Stomach (tissue), 4 donors: ENCODE measurements around the gene NDUFA9.

Experiments used
- EP300 ChIP-seq: sonication (generic); formaldehyde crosslinking; IDR thresholded peaks from one replicate; pipeline ENCODE4 v1.6.1; 2017; ENCODE audit warnings: antibody characterized with exemption
- TF ChIP-seq, protein P1 (sequence below), 7 experiments: fragments of 450-650 bp in 4 of 7; fragments of 200-600 bp in 3 of 7; sonication (generic) in 3 of 7; IDR thresholded peaks; one replicate each; pipeline ENCODE4 v1.5.1; 2016 to 2019; ENCODE audit warnings: antibody characterized with exemption in 7 of 7, control low read depth in 2 of 7, mild to moderate bottlenecking in 1 of 7

DNA sequence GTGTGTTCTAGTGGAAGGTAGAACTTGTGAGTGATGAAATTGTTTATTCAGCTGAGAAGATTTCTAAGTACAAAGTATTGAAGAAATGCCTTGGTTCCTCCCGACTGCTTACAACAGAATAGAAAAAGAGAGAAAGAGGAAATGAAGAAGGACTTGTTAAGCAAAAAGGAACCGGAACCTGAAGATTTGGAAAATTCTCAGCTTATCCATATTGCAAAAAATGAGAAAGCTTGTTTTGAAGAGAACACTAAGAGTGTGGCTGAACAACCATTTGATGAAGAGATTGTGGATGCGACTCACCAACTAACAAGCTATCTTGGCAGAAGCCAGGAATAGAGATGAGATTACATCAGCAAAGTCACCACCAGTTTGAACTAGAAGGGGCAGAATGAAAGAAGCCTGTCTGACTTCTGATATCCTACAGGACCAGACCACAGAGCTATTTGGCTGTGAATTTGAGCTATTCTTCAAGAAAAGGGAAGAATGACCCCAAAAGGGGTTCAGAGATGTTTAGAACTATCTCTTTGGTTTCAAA, 15.1 kb downstream of the NDUFA9 start:
- TF ChIP-seq, protein P1, sequence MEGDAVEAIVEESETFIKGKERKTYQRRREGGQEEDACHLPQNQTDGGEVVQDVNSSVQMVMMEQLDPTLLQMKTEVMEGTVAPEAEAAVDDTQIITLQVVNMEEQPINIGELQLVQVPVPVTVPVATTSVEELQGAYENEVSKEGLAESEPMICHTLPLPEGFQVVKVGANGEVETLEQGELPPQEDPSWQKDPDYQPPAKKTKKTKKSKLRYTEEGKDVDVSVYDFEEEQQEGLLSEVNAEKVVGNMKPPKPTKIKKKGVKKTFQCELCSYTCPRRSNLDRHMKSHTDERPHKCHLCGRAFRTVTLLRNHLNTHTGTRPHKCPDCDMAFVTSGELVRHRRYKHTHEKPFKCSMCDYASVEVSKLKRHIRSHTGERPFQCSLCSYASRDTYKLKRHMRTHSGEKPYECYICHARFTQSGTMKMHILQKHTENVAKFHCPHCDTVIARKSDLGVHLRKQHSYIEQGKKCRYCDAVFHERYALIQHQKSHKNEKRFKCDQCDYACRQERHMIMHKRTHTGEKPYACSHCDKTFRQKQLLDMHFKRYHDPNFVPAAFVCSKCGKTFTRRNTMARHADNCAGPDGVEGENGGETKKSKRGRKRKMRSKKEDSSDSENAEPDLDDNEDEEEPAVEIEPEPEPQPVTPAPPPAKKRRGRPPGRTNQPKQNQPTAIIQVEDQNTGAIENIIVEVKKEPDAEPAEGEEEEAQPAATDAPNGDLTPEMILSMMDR (IDR thresholded peaks at IDR 0.05), result no peak
- no peak for TF ChIP-seq EP300
